Measurements from ENCODE around the gene BGLAP. TPM values are rescaled to one million over a fixed set of nuclear protein-coding genes. Genes with fewer than 3 reads are reported as not detected.

BGLAP gene
- total RNA-seq, 2 experiments from 2014 or later: 1.9 to 2.6 TPM

GRCh38 chr1:156229809-156230472 is 12.0 kb upstream of the BGLAP start:
- H3K36me3 Mint-ChIP-seq (ENCODE audit: low read depth): peaks cover 59% of the 10 kb centered on the region
- no peak for TF ChIP-seq CTCF (IDR thresholded peaks at IDR 0.05)
- ATAC-seq (ENCODE audit: poor library complexity) (no peak), DNase-seq (no peak)
- no peak overlapping the region for H3K27ac Mint-ChIP-seq
- H3K4me1 Mint-ChIP-seq (ENCODE audit: low read depth): peaks cover 10% of the 10 kb centered on the region
- ChIA-PET CTCF (no interaction called here), POLR2A (no interaction called here)
- Histone ChIP-seq H3K36me3 (ENCODE audit: insufficient read depth, low read length) (peaks cover 42% of the 10 kb centered on the region), H3K4me3 (ENCODE audit: low read length) (no peak overlapping the region), H3K4me1 (ENCODE audit: insufficient read depth, low read length) (peaks cover 13% of the 10 kb centered on the region), H3K27ac (ENCODE audit: low read depth in 1 of 2, low read length in 2 of 2) (no peak overlapping the region), H3K27me3 (ENCODE audit: control insufficient read depth in 1 of 2, insufficient read depth in 2 of 2, low read length in 2 of 2) (no peaks in the 10 kb centered on the region), H3K9me3 (ENCODE audit: control insufficient read depth in 1 of 2, insufficient read depth in 1 of 2, low read length in 2 of 2) (no peaks in the 10 kb centered on the region)
- no peaks in the 10 kb centered on the region for H3K9me3 Mint-ChIP-seq
- intact Hi-C loops (cut with DNase I, micrococcal nuclease): loop anchor here in 1 of 2 experiments (5.0 kb wide), 1 partner anchor 38 kb away; the partner anchor contains the start of gene SLC25A44
- no peak overlapping the region for H3K4me3 Mint-ChIP-seq
- no peaks in the 10 kb centered on the region for H3K27me3 Mint-ChIP-seq

- POLR2A ChIA-PET: no interaction called here
- peaks cover 42% of the 10 kb centered on the region for H3K36me3 ChIP-seq (ENCODE audit: insufficient read depth, low read length)
- no peaks in the 10 kb centered on the region for H3K27me3 ChIP-seq (ENCODE audit: control insufficient read depth in 1 of 2, insufficient read depth in 2 of 2, low read length in 2 of 2)
- DNase-seq (no peak), ATAC-seq (ENCODE audit: poor library complexity) (no peak)
- Mint-ChIP-seq H3K9me3 (no peaks in the 10 kb centered on the region), H3K27me3 (no peaks in the 10 kb centered on the region), H3K4me3 (no peak overlapping the region), H3K27ac (no peak overlapping the region), H3K4me1 (ENCODE audit: low read depth) (peaks cover 6% of the 10 kb centered on the region), H3K36me3 (ENCODE audit: low read depth) (peaks cover 56% of the 10 kb centered on the region)
- intact Hi-C loops (cut with DNase I, micrococcal nuclease): no loop called here
- TF ChIP-seq CTCF (IDR thresholded peaks at IDR 0.05): no peak
- H3K4me1 ChIP-seq (ENCODE audit: insufficient read depth, low read length): peaks cover 9% of the 10 kb centered on the region
- no peak overlapping the region for H3K27ac ChIP-seq (ENCODE audit: low read depth in 1 of 2, low read length in 2 of 2)
- no peaks in the 10 kb centered on the region for H3K9me3 ChIP-seq (ENCODE audit: control insufficient read depth in 1 of 2, insufficient read depth in 1 of 2, low read length in 2 of 2)
- H3K4me3 ChIP-seq (ENCODE audit: low read length): no peak overlapping the region
- CTCF ChIA-PET: no interaction called here
Observed at GRCh38 chr1:156230473-156230837, 11.5 kb upstream of the BGLAP start.

- TF ChIP-seq CTCF (IDR thresholded peaks at IDR 0.05): no peak
- Histone ChIP-seq H3K27ac (ENCODE audit: low read depth in 1 of 2, low read length in 2 of 2) (no peak overlapping the region), H3K36me3 (ENCODE audit: insufficient read depth, low read length) (peaks cover 52% of the 10 kb centered on the region), H3K4me1 (ENCODE audit: insufficient read depth, low read length) (no peaks in the 10 kb centered on the region), H3K4me3 (ENCODE audit: low read length) (no peak overlapping the region), H3K27me3 (ENCODE audit: control insufficient read depth in 1 of 2, insufficient read depth in 2 of 2, low read length in 2 of 2) (no peaks in the 10 kb centered on the region), H3K9me3 (ENCODE audit: control insufficient read depth in 1 of 2, insufficient read depth in 1 of 2, low read length in 2 of 2) (no peaks in the 10 kb centered on the region)
- ATAC-seq (ENCODE audit: poor library complexity) (no peak), DNase-seq (no peak)
- Mint-ChIP-seq H3K4me1 (ENCODE audit: low read depth) (no peaks in the 10 kb centered on the region), H3K27ac (no peak overlapping the region), H3K4me3 (no peak overlapping the region), H3K27me3 (no peaks in the 10 kb centered on the region), H3K36me3 (ENCODE audit: low read depth) (peaks cover 61% of the 10 kb centered on the region), H3K9me3 (no peaks in the 10 kb centered on the region)
- intact Hi-C loops (cut with DNase I, micrococcal nuclease): no loop called here
- ChIA-PET POLR2A (interaction anchor here (0.7 to 1.2 kb wide), 2 partner anchors 19 to 20 kb away, joined by 3 read pairs; partner anchors contain the start of gene PMF1), CTCF (no interaction called here)
Observed at GRCh38 chr1:156232201-156232894, 9.6 kb upstream of the BGLAP start.
